A673 (cell line): ENCODE data around the gene CTIF.
"Not testable (repeated sequence)": the region's sequence is repeated elsewhere in the genome, so short reads cannot be mapped to it uniquely, and the experiment has no call there.

Experiments used
- CTCF ChIP-seq: fragments of 300-800, 200-600 bp; sonication (generic); conservative IDR thresholded peaks from 2 replicates; pipeline ENCODE4 v1.5.1; 2017; ENCODE audit warnings: low read depth, mild to moderate bottlenecking, antibody characterized with exemption, low read length, moderate library complexity, mixed read lengths
- EZH2 ChIP-seq: fragments of 200-600 bp; sonication (generic); IDR thresholded peaks from 2 replicates; pipeline ENCODE4 v1.6.1; 2017; ENCODE audit warnings: borderline replicate concordance, low read depth, mild to moderate bottlenecking, mixed read lengths, antibody characterized with exemption, low read length; ENCODE audit not compliant: poor library complexity, severe bottlenecking

DNA sequence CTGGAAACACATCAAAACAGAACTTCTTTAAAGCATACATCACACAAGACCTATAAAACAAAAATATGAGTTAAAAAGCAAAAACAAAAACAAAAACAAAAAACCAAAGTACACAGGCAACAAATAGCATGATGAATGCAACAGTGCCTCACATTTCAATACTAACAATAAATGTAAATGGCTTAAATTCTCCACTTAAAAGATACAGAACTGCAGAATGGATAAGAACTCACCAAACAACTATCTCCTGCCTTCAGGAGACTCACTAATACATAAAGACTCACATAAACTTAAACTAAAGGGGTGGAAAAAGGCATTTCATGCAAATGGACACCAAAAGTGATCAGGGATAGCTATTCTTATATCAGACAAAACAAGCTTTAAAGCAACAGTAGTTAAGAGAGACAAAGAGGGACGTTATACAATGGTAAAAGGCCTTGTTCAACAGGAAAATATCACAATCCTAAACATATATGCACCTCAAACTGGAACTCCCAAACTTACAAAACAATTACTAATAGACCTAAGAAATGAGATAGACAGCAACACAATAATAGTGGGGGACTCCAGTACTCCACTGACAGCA lies 31.8 kb upstream of the CTIF start:
- not testable (repeated sequence) for TF ChIP-seq CTCF, EZH2
